GM15510 (cell line): ENCODE measurements around the gene TOX4.

ENCODE experiments used
- POLR2A ChIP-seq: IDR thresholded peaks from 3 replicates; pipeline ENCODE4 v1.6.1; 2011; ENCODE audit warnings: borderline replicate concordance; ENCODE audit not compliant: insufficient read length; ENCODE audit errors: extremely low read depth

The TOX4 gene

GRCh38 chr14:21539189-21539940 lies 62.4 kb downstream of the TOX4 start:
- TF ChIP-seq POLR2A: no peak

DNA sequence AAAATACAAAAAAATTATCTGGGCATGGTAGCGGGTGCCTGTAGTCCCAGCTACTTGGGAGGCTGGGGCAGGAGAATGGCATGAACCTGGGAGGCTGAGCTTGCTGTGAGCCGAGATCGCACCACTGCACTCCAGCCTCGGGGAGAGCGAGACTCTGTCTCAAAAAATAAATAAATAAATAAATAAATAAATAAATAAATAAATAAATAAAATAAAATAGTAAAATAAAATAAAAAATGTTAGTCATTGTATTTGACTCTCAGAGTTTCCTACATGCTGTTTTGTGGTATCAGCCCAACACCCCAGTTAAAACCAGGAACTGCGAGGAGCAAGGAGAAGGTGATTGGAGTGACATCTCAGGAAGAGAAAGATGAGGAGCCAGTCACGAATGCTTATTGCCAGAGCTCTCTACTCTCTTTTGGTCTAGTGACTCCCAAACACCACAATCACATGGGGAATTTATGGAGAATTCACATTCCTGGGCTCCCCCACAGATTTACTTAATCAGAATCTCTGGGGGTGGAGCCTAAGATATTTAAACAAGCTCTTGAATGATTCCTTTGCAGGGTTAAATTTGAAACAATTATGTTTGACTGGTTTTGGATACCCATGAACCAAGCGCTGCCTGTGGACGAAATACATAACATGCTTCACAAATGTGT lies 64.5 kb downstream of the TOX4 start:
- no peak for TF ChIP-seq POLR2A

DNA sequence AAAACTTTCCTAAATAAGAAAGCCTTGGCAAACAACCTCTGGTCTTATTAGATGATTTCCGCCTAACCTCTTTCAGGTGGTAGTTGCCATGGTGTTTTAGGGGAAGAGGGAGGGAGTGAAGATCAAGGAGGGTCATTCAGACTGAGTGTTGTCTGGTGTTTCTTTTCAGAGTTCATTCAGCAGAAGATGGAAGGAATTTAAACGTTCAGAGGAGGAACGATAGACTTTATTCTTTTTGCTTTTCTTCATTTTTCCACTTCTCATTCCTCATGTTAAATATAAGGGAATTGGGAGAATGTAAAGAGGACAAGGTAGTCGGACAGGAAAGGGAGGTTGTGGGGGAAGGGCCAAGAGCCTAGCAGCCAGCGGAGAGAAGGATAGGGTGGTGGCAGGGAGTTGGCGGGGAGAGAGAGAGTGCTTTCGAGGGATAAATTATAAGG lies 66.5 kb downstream of the TOX4 start:
- no peak for TF ChIP-seq POLR2A

DNA sequence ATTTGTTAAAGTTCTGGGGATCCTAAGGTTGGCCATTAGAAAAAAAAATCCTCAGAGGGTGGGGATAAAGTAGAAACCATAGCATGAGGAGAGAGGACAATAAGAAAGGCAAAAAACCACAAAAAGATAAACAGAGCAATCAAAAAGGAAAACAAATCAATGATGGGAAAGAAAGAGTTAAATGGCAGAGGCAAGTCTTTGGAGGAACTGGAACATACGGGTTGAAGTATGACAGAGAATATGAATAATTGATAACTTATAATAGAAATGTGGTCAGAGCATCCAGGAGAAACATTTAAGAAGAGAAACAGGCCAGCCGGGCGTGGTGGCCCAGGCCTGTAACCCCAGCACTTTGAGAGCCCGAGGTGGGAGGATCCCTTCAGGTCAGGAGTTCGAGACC lies 67.0 kb downstream of the TOX4 start:
- TF ChIP-seq POLR2A: no peak
